Upper lobe of left lung (tissue), 6 donors: ENCODE results near the gene BRI3. TPM values are rescaled to one million over a fixed set of nuclear protein-coding genes. Genes with fewer than 3 reads are reported as not detected.

ENCODE experiments used
- ATAC-seq, 2 donors: fragments of 200-7000 bp; cut with Tn5 transposase; one replicate each; pipeline ENCODE4 v1.9.1; 2022; ENCODE audit warnings: mild to moderate bottlenecking in 2 of 2, moderate library complexity in 2 of 2; ENCODE audit not compliant: low FRiP score in 2 of 2
- DNase-seq, 2 donors: peaks; one replicate each; pipeline ENCODE4 v3.0.0-alpha.2; 2019 to 2020
- H3K27ac ChIP-seq, 4 donors: fragments of 200-600 bp; sonication (generic); one replicate each; pipeline ENCODE4 v1.5.1; 2016 to 2019
- H3K27me3 ChIP-seq, 4 donors: fragments of 200-600 bp; sonication (generic); one replicate each; pipeline ENCODE4 v1.5.1; 2017 to 2019
- H3K36me3 ChIP-seq, 4 donors: fragments of 200-600 bp; sonication (generic); one replicate each; pipeline ENCODE4 v1.5.1; 2016 to 2019
- H3K4me1 ChIP-seq, 4 donors: fragments of 200-600 bp; sonication (generic); one replicate each; pipeline ENCODE4 v1.5.1; 2018 to 2019
- H3K4me3 ChIP-seq, 4 donors: fragments of 200-600 bp; sonication (generic); one replicate each; pipeline ENCODE4 v1.5.1; 2017 to 2019; ENCODE audit warnings: mild to moderate bottlenecking in 2 of 4, moderate library complexity in 1 of 4
- H3K9me3 ChIP-seq, 4 donors: fragments of 200-600 bp; sonication (generic); one replicate each; pipeline ENCODE4 v1.5.1; 2018 to 2019
- EP300 ChIP-seq, 4 donors: sonication (generic); formaldehyde crosslinking; IDR thresholded peaks; one replicate each; pipeline ENCODE4 v1.5.1; 2017; ENCODE audit warnings: antibody characterized with exemption in 4 of 4, control low read depth in 2 of 4
- POLR2A ChIP-seq, 4 donors: fragments of 450-650 bp; IDR thresholded peaks; one replicate each; pipeline ENCODE4 v1.5.1; 2016 to 2017; ENCODE audit warnings: antibody characterized with exemption in 4 of 4, mild to moderate bottlenecking in 2 of 4
- POLR2AphosphoS5 ChIP-seq, 2 donors: sonication (generic); formaldehyde crosslinking; IDR thresholded peaks; one replicate each; pipeline ENCODE4 v1.5.1; 2017; ENCODE audit warnings: antibody characterized with exemption in 2 of 2
- WGBS, 2 donors: methylation state at CpG; one replicate each; pipeline ENCODE4 v1.1.5; 2017 to 2018; 5-methylcytosine and 5-hydroxymethylcytosine counted together
- total RNA-seq, 6 donors: library from RNA; depleted of rRNA in 4 of 6; stranded (reverse); fragments of >200 nt in 4 of 6; gene quantifications; one replicate each; pipeline versions ENCODE4 v1.1.0 to v1.2.1, GENCODE V29; 2016 to 2021
- TF ChIP-seq, protein P1 (sequence below), 6 experiments: fragments of 450-650 bp in 4 of 6; fragments of 200-600 bp in 2 of 6; sonication (generic) in 2 of 6; IDR thresholded peaks; one replicate each; pipeline ENCODE4 v1.5.1; 2016 to 2019; ENCODE audit warnings: antibody characterized with exemption in 6 of 6
- donor health status: DM: no; HTN: no; CAD: no; lungs with moderate emphysema.
- donor health status: DM: no; HTN: yes; CAD: no; lungs with severe emphysema.

The BRI3 gene
- total RNA-seq, 6 donors from 2014 or later = 113 to 703 (median 143) TPM

DNA sequence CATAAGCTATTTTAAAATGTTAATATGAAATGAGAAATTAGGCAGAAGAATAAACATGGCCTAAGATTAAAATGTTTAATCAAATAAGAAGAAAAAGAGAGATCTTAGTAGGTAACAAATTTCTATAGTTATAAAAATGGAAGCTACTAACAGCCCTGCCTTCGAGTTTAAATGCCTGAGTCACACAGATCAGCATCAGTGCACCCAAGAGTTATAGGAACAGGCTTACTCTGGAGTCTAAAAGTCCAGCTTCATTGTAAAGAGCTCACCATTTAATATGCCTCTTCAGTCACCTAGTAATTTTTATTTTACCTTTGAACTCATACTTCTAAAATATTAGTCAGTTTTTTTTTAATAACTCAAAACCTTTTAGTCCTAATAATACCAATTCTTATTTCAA, 52.6 kb downstream of the BRI3 start:
- TF ChIP-seq POLR2A (IDR thresholded peaks at IDR 0.05) (no peak), POLR2AphosphoS5 (IDR thresholded peaks at IDR 0.05) (no peak), EP300 (IDR thresholded peaks at IDR 0.05) (no peak)
- TF ChIP-seq, protein P1, sequence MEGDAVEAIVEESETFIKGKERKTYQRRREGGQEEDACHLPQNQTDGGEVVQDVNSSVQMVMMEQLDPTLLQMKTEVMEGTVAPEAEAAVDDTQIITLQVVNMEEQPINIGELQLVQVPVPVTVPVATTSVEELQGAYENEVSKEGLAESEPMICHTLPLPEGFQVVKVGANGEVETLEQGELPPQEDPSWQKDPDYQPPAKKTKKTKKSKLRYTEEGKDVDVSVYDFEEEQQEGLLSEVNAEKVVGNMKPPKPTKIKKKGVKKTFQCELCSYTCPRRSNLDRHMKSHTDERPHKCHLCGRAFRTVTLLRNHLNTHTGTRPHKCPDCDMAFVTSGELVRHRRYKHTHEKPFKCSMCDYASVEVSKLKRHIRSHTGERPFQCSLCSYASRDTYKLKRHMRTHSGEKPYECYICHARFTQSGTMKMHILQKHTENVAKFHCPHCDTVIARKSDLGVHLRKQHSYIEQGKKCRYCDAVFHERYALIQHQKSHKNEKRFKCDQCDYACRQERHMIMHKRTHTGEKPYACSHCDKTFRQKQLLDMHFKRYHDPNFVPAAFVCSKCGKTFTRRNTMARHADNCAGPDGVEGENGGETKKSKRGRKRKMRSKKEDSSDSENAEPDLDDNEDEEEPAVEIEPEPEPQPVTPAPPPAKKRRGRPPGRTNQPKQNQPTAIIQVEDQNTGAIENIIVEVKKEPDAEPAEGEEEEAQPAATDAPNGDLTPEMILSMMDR (IDR thresholded peaks at IDR 0.05) = no peak
- WGBS, 2 donors = 86 to 92% methylated on average over 1 of the region's 1 CpG
- Histone ChIP-seq H3K4me3 (no peak overlapping the region), H3K27ac (no peak overlapping the region), H3K36me3 (no peaks in the 10 kb centered on the region), H3K4me1 (no peaks in the 10 kb centered on the region), H3K9me3 (no peaks in the 10 kb centered on the region), H3K27me3 (no peaks in the 10 kb centered on the region)
- ATAC-seq (no peak), DNase-seq (no peak)

DNA sequence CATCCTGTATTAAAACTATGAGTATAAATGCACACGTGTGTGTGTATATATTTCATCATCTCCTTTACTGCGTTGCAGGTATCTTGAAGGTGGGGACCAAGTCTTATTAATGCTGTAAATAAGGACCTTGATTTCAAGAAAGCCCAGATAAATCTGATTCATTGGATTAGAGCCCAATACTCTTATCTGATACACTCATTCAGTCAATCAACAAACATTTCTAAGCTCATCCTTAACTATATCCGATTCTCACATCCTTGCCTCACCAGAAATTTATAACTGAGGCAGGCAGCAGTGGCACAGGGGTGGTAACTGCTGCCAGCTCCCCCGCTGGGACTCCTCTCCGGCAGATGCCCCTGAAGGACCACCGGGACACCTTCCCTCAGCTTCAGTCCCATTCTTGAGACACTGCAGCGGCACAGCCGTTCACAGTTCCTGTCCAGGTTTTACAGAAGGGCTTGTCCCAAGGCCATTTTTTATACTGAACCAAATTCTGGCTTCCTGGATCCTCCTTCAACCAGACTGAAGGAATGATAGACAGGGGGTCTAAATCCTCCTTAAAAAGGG, 54.0 kb downstream of the BRI3 start:
- no peaks in the 10 kb centered on the region for H3K36me3 ChIP-seq
- 93 to 94% methylated on average over 8 of the region's 8 CpGs for WGBS, 2 donors
- ATAC-seq = no peak

DNA sequence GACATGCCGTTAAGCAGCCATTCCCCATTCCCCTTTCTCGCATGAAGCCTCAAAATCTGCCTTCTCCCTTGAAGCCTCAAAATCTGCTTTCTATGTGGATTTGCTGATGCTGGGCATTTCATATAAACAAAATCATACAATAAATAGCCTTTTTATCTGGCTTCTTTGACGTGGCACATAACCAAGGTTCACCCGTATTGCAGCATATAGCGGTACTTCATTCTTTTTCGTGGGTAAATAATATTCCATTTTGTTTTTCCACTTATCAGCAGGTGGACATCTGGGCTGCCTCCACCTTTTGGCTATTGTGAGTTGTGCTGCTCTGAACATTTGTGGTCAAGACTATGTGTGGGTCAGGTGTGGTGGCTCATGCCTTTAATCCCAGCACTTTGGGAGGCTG, 57.0 kb downstream of the BRI3 start:
- ATAC-seq (no peak), DNase-seq (no peak)
- no peaks in the 10 kb centered on the region for H3K4me1 ChIP-seq
- no peaks in the 10 kb centered on the region for H3K9me3 ChIP-seq
- no peaks in the 10 kb centered on the region for H3K27me3 ChIP-seq
- 95 to 96% methylated on average over 6 of the region's 6 CpGs for WGBS, 2 donors
- H3K27ac ChIP-seq = no peak overlapping the region
- no peaks in the 10 kb centered on the region for H3K36me3 ChIP-seq
- TF ChIP-seq, protein P1 (IDR thresholded peaks at IDR 0.05) = no peak
- TF ChIP-seq EP300 (IDR thresholded peaks at IDR 0.05) = no peak
- no peak for TF ChIP-seq POLR2AphosphoS5 (IDR thresholded peaks at IDR 0.05)
- no peak for TF ChIP-seq POLR2A (IDR thresholded peaks at IDR 0.05)
- H3K4me3 ChIP-seq = no peak overlapping the region

More for the DNA sequence above, 54.0 kb downstream of the BRI3 start:
- no peaks in the 10 kb centered on the region for H3K9me3 ChIP-seq
- H3K4me3 ChIP-seq = no peak overlapping the region
- no peak overlapping the region for H3K27ac ChIP-seq
- no peaks in the 10 kb centered on the region for H3K4me1 ChIP-seq
- TF ChIP-seq, protein P1 (IDR thresholded peaks at IDR 0.05) = no peak
- no peak for TF ChIP-seq EP300 (IDR thresholded peaks at IDR 0.05)
- TF ChIP-seq POLR2AphosphoS5 (IDR thresholded peaks at IDR 0.05) = no peak
- no peak for TF ChIP-seq POLR2A (IDR thresholded peaks at IDR 0.05)
- H3K27me3 ChIP-seq = no peaks in the 10 kb centered on the region
- no peak for DNase-seq

DNA sequence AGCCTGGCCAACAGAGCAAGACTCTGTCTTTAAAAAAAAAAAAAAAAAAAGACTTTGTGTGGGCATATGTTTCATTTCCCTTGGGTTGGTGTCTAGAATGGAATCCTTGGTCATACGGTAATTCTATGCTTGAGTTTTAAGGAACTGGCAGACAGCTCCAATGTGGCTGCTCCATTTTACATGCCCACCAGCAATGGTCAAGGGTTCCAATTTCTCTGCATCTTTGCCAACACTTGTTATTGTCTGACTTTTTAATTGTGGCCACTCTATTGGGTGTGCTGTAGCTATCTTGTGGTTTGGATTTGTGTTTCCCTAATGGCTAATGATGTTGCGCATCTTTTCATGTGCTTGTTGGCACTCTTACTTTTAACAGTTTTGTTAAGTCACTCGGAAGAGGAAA, 57.6 kb downstream of the BRI3 start:
- TF ChIP-seq POLR2AphosphoS5 (IDR thresholded peaks at IDR 0.05) = no peak
- no peak for TF ChIP-seq EP300 (IDR thresholded peaks at IDR 0.05)
- TF ChIP-seq POLR2A (IDR thresholded peaks at IDR 0.05) = no peak
- TF ChIP-seq, protein P1 (IDR thresholded peaks at IDR 0.05) = no peak
- WGBS, 2 donors = 93 to 95% methylated on average over 3 of the region's 3 CpGs
- no peak for ATAC-seq

DNA sequence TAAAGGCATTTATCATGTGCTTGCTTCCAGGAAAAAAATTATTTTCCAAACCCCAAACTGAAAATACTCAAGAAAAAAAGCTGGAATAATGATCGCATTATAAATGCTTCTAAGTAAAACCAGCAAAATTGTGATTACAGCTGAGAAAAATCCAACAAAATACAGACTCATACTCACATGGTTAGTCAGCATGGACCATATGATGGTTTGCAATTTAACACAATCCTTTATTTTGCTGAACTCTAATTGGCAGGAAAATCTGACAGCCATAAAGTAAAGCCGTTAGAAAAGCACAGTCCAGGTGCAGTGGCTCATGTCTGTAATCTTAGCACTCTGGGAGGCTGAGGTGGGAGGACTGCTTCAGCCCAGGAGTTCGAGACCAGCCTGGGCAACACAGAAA, 59.6 kb downstream of the BRI3 start:
- Histone ChIP-seq H3K4me3 (no peak overlapping the region), H3K9me3 (no peaks in the 10 kb centered on the region), H3K4me1 (no peaks in the 10 kb centered on the region), H3K27ac (no peak overlapping the region), H3K36me3 (no peaks in the 10 kb centered on the region), H3K27me3 (no peaks in the 10 kb centered on the region)
- WGBS, 2 donors = 83 to 88% methylated on average over 3 of the region's 3 CpGs
- ATAC-seq = no peak
- no peak for TF ChIP-seq EP300 (IDR thresholded peaks at IDR 0.05)
- no peak for TF ChIP-seq POLR2AphosphoS5 (IDR thresholded peaks at IDR 0.05)
- no peak for TF ChIP-seq POLR2A (IDR thresholded peaks at IDR 0.05)
- TF ChIP-seq, protein P1 (IDR thresholded peaks at IDR 0.05) = no peak
- no peak for DNase-seq

More for the DNA sequence above, 57.6 kb downstream of the BRI3 start:
- no peak for DNase-seq
- Histone ChIP-seq H3K36me3 (no peaks in the 10 kb centered on the region), H3K27me3 (no peaks in the 10 kb centered on the region), H3K4me1 (no peaks in the 10 kb centered on the region), H3K9me3 (no peaks in the 10 kb centered on the region), H3K4me3 (no peak overlapping the region), H3K27ac (no peak overlapping the region)
